OCI-LY7 (cell line): Measurements from ENCODE around the gene SCAMP2. TPM values are rescaled to one million over a fixed set of nuclear protein-coding genes. Genes with fewer than 3 reads are reported as not detected.

Source experiments
- BruUV-seq: library from RNA; stranded (reverse); fragments of 400-500 nt; replicated peaks from 2 replicates; lab custom pipeline; 2021; lab: Mats Ljungman, UMichigan
- CTCF ChIA-PET: fragments of 300-600 bp; sonication (Branson Sonifier 250); formaldehyde crosslinking; loops from one replicate; lab custom pipeline; 2022; ENCODE audit warnings: antibody characterized with exemption; ENCODE audit not compliant: unreplicated experiment; lab: Charles Lee
- POLR2A ChIA-PET: fragments of 300-600 bp; sonication (Branson Sonifier 250); formaldehyde crosslinking; loops from one replicate; lab custom pipeline; 2022; ENCODE audit warnings: antibody characterized with exemption; lab: Charles Lee
- DNase-seq: peaks from one replicate; pipeline ENCODE4 v3.0.0-alpha.2; 2015; ENCODE audit warnings: low spot score
- H2AFZ ChIP-seq: fragments of 200-600 bp; sonication (generic), shearing (Covaris generic); 2 replicates; pipeline ENCODE4 v1.6.1; 2014; ENCODE audit warnings: mild to moderate bottlenecking, antibody characterized with exemption, low read length, moderate library complexity
- H3K27ac ChIP-seq: fragments of 200-600 bp; sonication (generic); 2 replicates; pipeline ENCODE4 v1.5.1; 2014; ENCODE audit warnings: mixed run types, low read depth, mild to moderate bottlenecking, moderate library complexity, low read length, inconsistent platforms; ENCODE audit not compliant: poor library complexity, severe bottlenecking
- H3K36me3 ChIP-seq: fragments of 200-600 bp; sonication (generic); 2 replicates; pipeline ENCODE4 v1.6.1; 2014; ENCODE audit warnings: mild to moderate bottlenecking, antibody characterized with exemption, low read length, moderate library complexity, mixed read lengths; ENCODE audit not compliant: insufficient read depth
- H3K4me1 ChIP-seq: fragments of 200-600 bp; sonication (generic); 2 replicates; pipeline ENCODE4 v1.5.1; 2014; ENCODE audit warnings: mild to moderate bottlenecking, low read length; ENCODE audit not compliant: insufficient read depth, poor library complexity, severe bottlenecking
- H3K4me2 ChIP-seq: fragments of 200-600 bp; sonication (generic); 2 replicates; pipeline ENCODE4 v1.6.1; 2014; ENCODE audit warnings: mild to moderate bottlenecking, low read length
- H3K4me3 ChIP-seq: fragments of 200-600 bp; sonication (generic); 2 replicates; pipeline ENCODE4 v1.5.1; 2014; ENCODE audit warnings: mild to moderate bottlenecking, low read depth, low read length; ENCODE audit not compliant: poor library complexity, severe bottlenecking
- H3K79me2 ChIP-seq: fragments of 200-600 bp; sonication (generic); 2 replicates; pipeline ENCODE4 v1.6.1; 2016; ENCODE audit warnings: low read depth, mild to moderate bottlenecking, low read length, moderate library complexity, mixed read lengths; ENCODE audit not compliant: insufficient read depth
- H3K9me2 ChIP-seq: fragments of 200-600 bp; sonication (generic); 2 replicates; pipeline ENCODE4 v1.6.1; 2016; ENCODE audit warnings: mild to moderate bottlenecking, low read length, mixed read lengths; ENCODE audit not compliant: insufficient read depth
- H3K9me3 ChIP-seq: fragments of 200-600 bp; sonication (generic); 2 replicates; pipeline ENCODE4 v1.6.1; 2014; ENCODE audit warnings: mild to moderate bottlenecking, mixed run types, low read length, mixed read lengths
- H4K20me1 ChIP-seq: fragments of 200-600 bp; sonication (generic); 2 replicates; pipeline ENCODE4 v1.6.1; 2014; ENCODE audit warnings: mild to moderate bottlenecking, antibody characterized with exemption, low read length, moderate library complexity, mixed read lengths; ENCODE audit not compliant: insufficient read depth
- CTCF ChIP-seq: fragments of 200-600 bp; sonication (generic); conservative IDR thresholded peaks from 2 replicates; pipeline ENCODE4 v1.5.1; 2014; ENCODE audit warnings: mild to moderate bottlenecking, antibody characterized with exemption, low read length, moderate library complexity, mixed read lengths
- EZH2phosphoT487 ChIP-seq: fragments of 200-600 bp; sonication (generic); IDR thresholded peaks from 2 replicates; pipeline ENCODE4 v1.6.1; 2018; ENCODE audit warnings: low read depth, borderline replicate concordance, mild to moderate bottlenecking, mixed run types, antibody characterized with exemption, low read length, moderate library complexity, mixed read lengths
- intact Hi-C: fragments of 100-400 bp; cut with micrococcal nuclease; formaldehyde crosslinking; loops from one replicate; pipeline ENCODE4 v1.10.0; 2022; ENCODE audit not compliant: unreplicated experiment
- total RNA-seq, 2 experiments: library from RNA; depleted of rRNA in 1 of 2; stranded (reverse); fragments of >200 nt in 1 of 2; shearing (Covaris generic) in 1 of 2; gene quantifications; 2 replicates each; pipeline ENCODE4 v1.2.3, GENCODE V29; 2014 to 2022

SCAMP2 gene
- total RNA-seq, 2 experiments from 2014 or later, result 24.6 to 55.2 TPM

GRCh38 chr15:74841891-74842373, 31.2 kb downstream of the SCAMP2 start:
- no TSS peak for BruUV-seq
- Histone ChIP-seq H3K36me3 (peaks cover 5% of the 10 kb centered on the region; the same call in 1 of the 2 replicates), H3K9me3 (no peaks in the 10 kb centered on the region), H3K4me1 (peaks cover 35% of the 10 kb centered on the region), H2AFZ (no peak overlapping the region), H3K27ac (no peak overlapping the region), H3K79me2 (no peaks in the 10 kb centered on the region), H4K20me1 (no peaks in the 10 kb centered on the region), H3K4me2 (peak overlapping the region; percentile 66), H3K9me2 (no peaks in the 10 kb centered on the region), H3K4me3 (peak overlapping the region; percentile 73)
- intact Hi-C loops, result loop anchor here (1.0 to 2.0 kb wide), 2 partner anchors 71 to 108 kb away; no protein-coding TSS in a partner anchor
- no peak for TF ChIP-seq CTCF
- no peak for TF ChIP-seq EZH2phosphoT487
- no peak for DNase-seq
- CTCF ChIA-PET, result interaction anchor here (0.6 to 1.9 kb wide), 2 partner anchors 15 to 60 kb away, joined by 4 to 6 read pairs; no protein-coding TSS in a partner anchor
- POLR2A ChIA-PET, result no interaction called here

- H3K9me3 ChIP-seq, result no peaks in the 10 kb centered on the region
- POLR2A ChIA-PET, result no interaction called here
- H3K36me3 ChIP-seq, result peaks cover 5% of the 10 kb centered on the region; the same call in 1 of the 2 replicates
- TF ChIP-seq CTCF, result no peak
- no peak for TF ChIP-seq EZH2phosphoT487
- no peak overlapping the region for H2AFZ ChIP-seq
- H3K4me2 ChIP-seq, result peak overlapping the region; percentile 66
- H4K20me1 ChIP-seq, result no peaks in the 10 kb centered on the region
- H3K9me2 ChIP-seq, result no peaks in the 10 kb centered on the region
- H3K4me3 ChIP-seq, result no peak overlapping the region
- CTCF ChIA-PET, result interaction anchor here (0.6 to 1.9 kb wide), 2 partner anchors 14 to 61 kb away, joined by 4 to 6 read pairs; no protein-coding TSS in a partner anchor
- H3K79me2 ChIP-seq, result no peaks in the 10 kb centered on the region
- no peak overlapping the region for H3K27ac ChIP-seq
- no peak for DNase-seq
- H3K4me1 ChIP-seq, result peaks cover 35% of the 10 kb centered on the region
- no TSS peak for BruUV-seq
- intact Hi-C loops, result no loop called here
Observed at GRCh38 chr15:74840851-74841775, 32.1 kb downstream of the SCAMP2 start.
